H1 (cell line): Measurements from ENCODE around the gene MEIS2. TPM values are rescaled to one million over a fixed set of nuclear protein-coding genes. Genes with fewer than 3 reads are reported as not detected.

Experiments used
- BACH1 ChIP-seq: IDR thresholded peaks from 2 replicates; pipeline ENCODE4 v1.6.1; 2012; ENCODE audit warnings: low read length, improper control_type of control experiment
- CHD7 ChIP-seq: fragments of 300-600 bp; sonication (generic); IDR thresholded peaks from 2 replicates; pipeline ENCODE4 v1.7.1; 2012; ENCODE audit warnings: low read length, moderate library complexity, mild to moderate bottlenecking, inconsistent platforms; ENCODE audit not compliant: insufficient replicate concordance
- CTBP2 ChIP-seq: IDR thresholded peaks from 2 replicates; pipeline ENCODE4 v1.7.0; 2011; ENCODE audit warnings: borderline replicate concordance, mild to moderate bottlenecking, moderate library complexity, mixed read lengths, low read length; ENCODE audit not compliant: insufficient read depth, insufficient read length
- JUND ChIP-seq: IDR thresholded peaks from 2 replicates; pipeline ENCODE4 v1.6.1; 2011; ENCODE audit warnings: mild to moderate bottlenecking, improper control_type of control experiment, low read length
- MAX ChIP-seq: IDR thresholded peaks from 2 replicates; pipeline ENCODE4 v1.6.1; 2012; ENCODE audit warnings: inconsistent platforms
- POLR2A ChIP-seq, 2 experiments: IDR thresholded peaks; 1 replicate in 1 of 2; 2 replicates in 1 of 2; pipeline ENCODE4 v1.6.1; 2011; ENCODE audit warnings: low read depth in 2 of 2, low read length in 2 of 2, mild to moderate bottlenecking in 2 of 2; ENCODE audit errors: control extremely low read depth in 1 of 2
- RXRA ChIP-seq: IDR thresholded peaks from 2 replicates; pipeline ENCODE4 v1.6.1; 2011; ENCODE audit warnings: low read depth, mild to moderate bottlenecking, low read length, moderate library complexity; ENCODE audit not compliant: insufficient read depth
- SIRT6 ChIP-seq: IDR thresholded peaks from one replicate; pipeline ENCODE4 v1.7.1; 2012; ENCODE audit warnings: low read length, inconsistent platforms
- polyA plus RNA-seq, 7 experiments: library from polyadenylated mRNA; depleted of rRNA in 3 of 7; stranded (reverse) in 5 of 7; unstranded in 2 of 7; fragments of >200 nt in 5 of 7; fragments of 200-250 nt in 2 of 7; gene quantifications; 1 replicate in 5 of 7; 2 replicates in 1 of 7; 4 replicates in 1 of 7; pipeline versions ENCODE4 v1.2.1 to v1.2.3, GENCODE V29; 2011 to 2013; ENCODE audit warnings: missing spikeins in 2 of 7, mixed read lengths in 2 of 7
- total RNA-seq: library from RNA; stranded (reverse); fragmentation: NEBNext Ultra II Directional; extraction: Animal tissue kit (Norgen Biotek cat#: 25700); gene quantifications from 2 replicates; pipeline ENCODE4 v1.2.1, GENCODE V29; 2021

The MEIS2 gene
- total and polyA plus RNA-seq, 2 of the 8 experiments (the other 6 are each of a cell fraction or from before 2014, with no cell fraction given): 0.22 to 1.2 TPM

GRCh38 chr15:36867436-36867835 is 232.9 kb downstream of the MEIS2 start (continued):
- TF ChIP-seq CHD7 (no peak), BACH1 (no peak), MAX (no peak), SIRT6 (no peak), JUND (no peak), CTBP2 (no peak), POLR2A (IDR thresholded peaks at IDR 0.05; ENCODE audit: control extremely low read depth in 1 of 2, low read depth in 2 of 2, low read length in 2 of 2) (no peak), RXRA (no peak)
